ENCODE results near the gene GSG1L. TPM values are rescaled to one million over a fixed set of nuclear protein-coding genes. Genes with fewer than 3 reads are reported as not detected.

Gene GSG1L
- total RNA-seq, 1 donor from 2014 or later, result 1.6 TPM

DNA sequence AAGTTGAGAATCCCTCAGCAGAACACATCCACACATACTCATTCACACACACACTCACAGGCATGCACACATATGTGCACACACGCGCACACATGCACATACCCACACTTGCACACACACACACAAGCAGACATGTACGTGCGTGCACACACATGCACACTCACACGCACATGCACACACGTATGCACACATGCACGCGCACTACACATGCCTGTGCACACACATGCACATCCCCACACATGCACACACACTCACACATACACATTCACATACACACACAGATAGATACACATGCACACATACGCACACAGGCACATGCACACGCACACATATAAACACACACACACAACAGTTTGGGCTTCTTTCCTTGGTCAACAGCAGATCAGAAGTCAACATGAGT lies 24.0 kb downstream of the GSG1L start:
- H3K27me3 ChIP-seq, result no peaks in the 10 kb centered on the region
- H3K9me3 ChIP-seq, result no peaks in the 10 kb centered on the region
- TF ChIP-seq, protein P1, sequence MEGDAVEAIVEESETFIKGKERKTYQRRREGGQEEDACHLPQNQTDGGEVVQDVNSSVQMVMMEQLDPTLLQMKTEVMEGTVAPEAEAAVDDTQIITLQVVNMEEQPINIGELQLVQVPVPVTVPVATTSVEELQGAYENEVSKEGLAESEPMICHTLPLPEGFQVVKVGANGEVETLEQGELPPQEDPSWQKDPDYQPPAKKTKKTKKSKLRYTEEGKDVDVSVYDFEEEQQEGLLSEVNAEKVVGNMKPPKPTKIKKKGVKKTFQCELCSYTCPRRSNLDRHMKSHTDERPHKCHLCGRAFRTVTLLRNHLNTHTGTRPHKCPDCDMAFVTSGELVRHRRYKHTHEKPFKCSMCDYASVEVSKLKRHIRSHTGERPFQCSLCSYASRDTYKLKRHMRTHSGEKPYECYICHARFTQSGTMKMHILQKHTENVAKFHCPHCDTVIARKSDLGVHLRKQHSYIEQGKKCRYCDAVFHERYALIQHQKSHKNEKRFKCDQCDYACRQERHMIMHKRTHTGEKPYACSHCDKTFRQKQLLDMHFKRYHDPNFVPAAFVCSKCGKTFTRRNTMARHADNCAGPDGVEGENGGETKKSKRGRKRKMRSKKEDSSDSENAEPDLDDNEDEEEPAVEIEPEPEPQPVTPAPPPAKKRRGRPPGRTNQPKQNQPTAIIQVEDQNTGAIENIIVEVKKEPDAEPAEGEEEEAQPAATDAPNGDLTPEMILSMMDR (IDR thresholded peaks at IDR 0.05), result no peak
- H3K4me1 ChIP-seq, result no peaks in the 10 kb centered on the region
- intact Hi-C loops (cut with DNase I), result no loop called here
- DNase-seq (no peak), ATAC-seq (no peak)
- no peaks in the 10 kb centered on the region for H3K36me3 ChIP-seq
- no peak overlapping the region for H3K27ac ChIP-seq
- H3K4me3 ChIP-seq, result no peak overlapping the region

DNA sequence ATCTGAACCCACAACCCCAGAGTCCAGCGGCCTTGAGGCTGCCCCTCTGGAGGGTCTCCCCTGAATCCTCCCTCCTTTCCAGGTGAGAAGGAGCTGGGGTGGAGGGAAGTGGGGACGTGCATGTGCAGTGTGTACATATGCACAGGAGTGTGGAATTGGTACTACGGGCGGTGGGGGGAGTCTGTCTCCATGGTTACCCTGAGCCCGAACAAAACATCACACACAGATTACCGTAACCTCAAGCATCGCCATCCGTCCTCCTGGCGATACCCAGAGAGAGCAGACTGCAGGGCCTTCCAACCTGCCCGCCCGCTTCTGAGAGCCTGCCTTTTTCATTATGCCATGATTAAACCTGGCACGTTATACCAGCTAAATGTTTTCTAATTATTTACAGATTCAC lies 25.1 kb downstream of the GSG1L start:
- H3K4me3 ChIP-seq, result no peak overlapping the region
- no peaks in the 10 kb centered on the region for H3K27me3 ChIP-seq
- H3K36me3 ChIP-seq, result no peaks in the 10 kb centered on the region
- ATAC-seq, result no peak
- no peak for DNase-seq
- H3K4me1 ChIP-seq, result no peaks in the 10 kb centered on the region
- no peaks in the 10 kb centered on the region for H3K9me3 ChIP-seq
- no peak overlapping the region for H3K27ac ChIP-seq
- intact Hi-C loops (cut with DNase I), result no loop called here
- TF ChIP-seq, protein P1 (IDR thresholded peaks at IDR 0.05), result no peak

GRCh38 chr16:28035866-28036393 lies 27.6 kb downstream of the GSG1L start:
- TF ChIP-seq, protein P1 (IDR thresholded peaks at IDR 0.05), result no peak
- H3K27ac ChIP-seq, result no peak overlapping the region
- H3K9me3 ChIP-seq, result no peaks in the 10 kb centered on the region
- H3K4me3 ChIP-seq, result no peak overlapping the region
- no peaks in the 10 kb centered on the region for H3K4me1 ChIP-seq
- H3K27me3 ChIP-seq, result no peaks in the 10 kb centered on the region
- H3K36me3 ChIP-seq, result no peaks in the 10 kb centered on the region
- intact Hi-C loops (cut with DNase I), result no loop called here
- no peak for DNase-seq
- no peak for ATAC-seq

DNA sequence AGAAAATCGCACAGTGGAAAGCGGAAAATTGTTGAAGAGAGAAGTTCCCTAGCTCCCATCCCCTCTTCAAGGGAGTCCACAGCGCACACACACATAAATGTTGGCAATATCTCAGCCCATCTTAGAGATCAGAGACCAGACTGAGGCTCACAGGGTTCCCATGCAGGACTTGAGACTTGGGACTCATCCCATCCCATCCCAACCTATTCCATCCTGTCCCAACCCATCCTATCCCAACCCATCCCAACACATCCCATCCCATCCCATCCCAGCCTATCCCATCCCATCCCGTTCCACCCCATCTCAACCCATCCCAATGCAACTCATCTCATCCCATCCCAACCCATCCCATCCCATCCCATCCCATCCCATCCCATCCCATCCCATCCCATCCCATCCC lies 29.6 kb downstream of the GSG1L start:
- TF ChIP-seq, protein P1 (IDR thresholded peaks at IDR 0.05), result no peak
- no peaks in the 10 kb centered on the region for H3K36me3 ChIP-seq
- intact Hi-C loops (cut with DNase I), result no loop called here
- H3K27ac ChIP-seq, result no peak overlapping the region
- no peaks in the 10 kb centered on the region for H3K27me3 ChIP-seq
- H3K9me3 ChIP-seq, result no peaks in the 10 kb centered on the region
- H3K4me3 ChIP-seq, result no peak overlapping the region
- DNase-seq (no peak), ATAC-seq (no peak)
- no peaks in the 10 kb centered on the region for H3K4me1 ChIP-seq

DNA sequence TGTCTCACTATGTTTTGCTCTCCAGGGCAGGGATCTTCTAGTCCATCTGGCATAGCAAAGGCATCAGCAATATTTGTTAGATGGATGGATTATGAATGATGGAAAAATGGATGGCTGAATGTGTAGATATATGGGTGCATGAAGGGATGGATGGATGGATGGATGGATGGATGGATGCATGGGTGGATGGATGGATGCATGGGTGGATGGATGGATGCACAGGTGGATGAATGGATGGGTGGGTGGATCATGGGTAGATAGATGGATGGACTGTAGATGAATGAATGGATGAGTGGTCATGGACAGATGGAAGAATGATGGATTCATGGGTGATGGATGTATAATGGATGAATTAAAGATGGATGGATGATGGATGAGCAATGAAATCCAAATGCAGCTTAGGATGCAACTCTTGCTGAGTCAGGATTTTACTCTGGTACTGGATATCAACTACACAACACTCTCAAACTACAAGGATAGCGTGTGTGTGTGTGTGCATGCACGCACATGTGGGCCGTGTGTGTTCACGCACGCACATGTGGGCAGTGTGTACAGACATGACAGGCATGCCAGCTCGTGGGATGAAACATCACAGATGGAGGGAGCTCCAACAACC lies 34.0 kb downstream of the GSG1L start:
- no peak for DNase-seq
- Histone ChIP-seq H3K9me3 (no peaks in the 10 kb centered on the region), H3K27ac (no peak overlapping the region), H3K4me3 (no peak overlapping the region), H3K36me3 (no peaks in the 10 kb centered on the region), H3K4me1 (no peaks in the 10 kb centered on the region), H3K27me3 (no peaks in the 10 kb centered on the region)
- intact Hi-C loops (cut with DNase I), result no loop called here
- TF ChIP-seq, protein P1 (IDR thresholded peaks at IDR 0.05), result no peak
- ATAC-seq, result no peak

DNA sequence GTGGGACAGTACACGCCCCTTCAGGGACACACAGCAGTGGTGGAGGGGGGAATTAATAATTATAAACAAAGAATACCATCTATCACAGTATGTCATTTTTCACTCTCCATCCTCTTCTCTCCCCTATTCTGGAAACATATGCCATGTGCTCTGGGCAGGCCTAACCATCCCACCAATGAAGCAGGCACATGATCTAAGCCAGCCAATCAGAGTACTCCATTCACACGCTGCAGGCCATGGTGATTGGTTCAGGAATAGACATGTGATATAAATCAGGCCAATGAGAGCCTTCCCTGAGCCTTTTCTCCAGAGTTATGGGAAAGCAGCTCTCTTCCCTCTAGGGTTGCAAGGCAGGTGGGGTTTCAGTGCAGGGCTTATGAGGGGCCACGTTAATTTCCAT lies 36.5 kb downstream of the GSG1L start:
- Histone ChIP-seq H3K4me3 (no peak overlapping the region), H3K27me3 (no peaks in the 10 kb centered on the region), H3K36me3 (no peaks in the 10 kb centered on the region), H3K9me3 (no peaks in the 10 kb centered on the region), H3K27ac (no peak overlapping the region), H3K4me1 (no peaks in the 10 kb centered on the region)
- ATAC-seq (no peak), DNase-seq (no peak)
- intact Hi-C loops (cut with DNase I), result no loop called here
- TF ChIP-seq, protein P1 (IDR thresholded peaks at IDR 0.05), result no peak

All from upper lobe of right lung (tissue), 1 donor.